ENCODE results near the gene DEFB124.
"Not testable (repeated sequence)": the region's sequence is repeated elsewhere in the genome, so short reads cannot be mapped to it uniquely, and the experiment has no call there.

The DEFB124 gene, protein sequence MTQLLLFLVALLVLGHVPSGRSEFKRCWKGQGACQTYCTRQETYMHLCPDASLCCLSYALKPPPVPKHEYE

DNA sequence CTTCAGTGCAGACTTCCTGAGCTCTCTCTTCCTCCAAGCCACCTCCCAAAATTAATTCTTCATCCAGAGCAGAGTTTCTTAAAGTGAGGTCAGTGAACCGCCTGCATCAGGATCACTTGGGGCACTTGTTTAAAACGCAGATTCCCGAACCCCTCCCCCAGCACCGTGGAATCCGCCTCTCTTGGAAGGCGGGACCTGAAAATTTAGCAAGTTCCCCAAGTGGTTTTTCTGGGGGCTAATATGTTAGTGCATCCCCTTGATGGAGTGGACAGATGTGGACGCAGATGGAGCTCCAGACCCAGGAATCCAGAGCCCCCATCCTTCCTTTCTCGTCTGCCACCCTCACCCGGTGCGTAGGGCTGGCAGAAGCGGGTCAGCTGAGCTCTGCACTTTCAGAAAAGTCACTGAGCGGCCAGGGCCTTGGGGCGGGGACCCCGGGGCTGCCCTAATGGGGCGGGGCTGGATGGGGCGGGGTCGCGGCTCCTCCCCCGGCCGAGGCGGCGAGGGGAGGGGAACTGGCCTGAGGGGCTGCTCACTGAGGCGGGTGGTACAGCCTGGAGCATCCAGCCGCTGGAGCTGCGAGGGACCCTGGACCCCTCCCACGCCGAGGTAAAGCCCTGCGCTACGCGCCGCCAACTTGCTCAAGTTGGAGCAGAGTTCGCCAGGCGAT is at the start of gene DEFB124, which contains the start of gene REM1:
Gene DEFB124 (minus strand): TSS at position 370 of the 670 bp plus-strand sequence. CDS start 2,114 bp downstream, outside the sequence.
Gene REM1 (plus strand): TSS at position 531 of the 670 bp plus-strand sequence. CDS start 1,158 bp downstream, outside the sequence.
- no peak for DNase-seq

DNA sequence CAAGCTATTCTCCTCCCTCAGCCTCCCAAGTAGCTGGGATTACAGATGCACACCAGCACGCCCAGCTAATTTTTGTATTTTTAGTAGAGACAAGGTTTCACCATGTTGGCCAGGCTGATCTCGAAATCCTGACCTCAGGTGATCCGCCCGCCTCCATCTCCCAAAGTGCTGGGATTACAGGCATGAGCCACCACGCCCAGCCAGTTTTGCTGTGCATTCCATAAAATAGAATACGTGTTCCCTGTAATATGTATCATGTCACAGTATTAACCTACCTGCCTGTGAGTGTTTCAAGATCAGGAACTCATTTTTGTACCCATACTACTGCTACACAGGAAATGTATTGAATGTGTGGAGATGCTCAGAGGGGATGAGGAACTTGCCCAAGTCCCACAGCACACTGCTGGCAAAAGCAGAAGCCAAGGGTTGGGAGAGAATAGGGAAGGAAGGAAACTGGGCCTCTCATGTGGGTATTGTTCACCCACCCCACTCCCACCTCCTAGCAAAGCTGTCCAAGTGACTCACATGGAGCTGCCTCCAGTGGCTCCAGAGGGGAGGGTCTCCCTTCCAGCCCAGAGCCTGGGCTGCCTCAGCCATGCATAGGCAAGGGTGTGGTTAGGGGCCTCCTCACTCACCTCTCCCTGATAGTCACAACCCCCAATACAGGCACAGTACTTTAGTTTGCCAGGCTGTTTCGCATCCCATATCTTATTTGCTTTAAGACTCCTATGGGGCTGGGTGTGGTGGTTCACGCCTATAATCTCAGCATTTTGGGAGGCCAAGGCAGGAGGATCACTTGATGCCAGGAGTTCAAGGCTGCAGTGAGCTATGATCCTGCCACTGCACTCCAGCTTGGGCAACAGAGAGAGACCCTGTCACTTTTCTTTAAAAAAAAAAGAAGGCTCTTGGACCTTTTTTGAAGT is 48.7 kb upstream of the DEFB124 start:
- DNase-seq: no peak

- no peak for DNase-seq
These were observed 47.8 kb upstream of the DEFB124 start for GRCh38 chr20:31522731-31523130.

DNA sequence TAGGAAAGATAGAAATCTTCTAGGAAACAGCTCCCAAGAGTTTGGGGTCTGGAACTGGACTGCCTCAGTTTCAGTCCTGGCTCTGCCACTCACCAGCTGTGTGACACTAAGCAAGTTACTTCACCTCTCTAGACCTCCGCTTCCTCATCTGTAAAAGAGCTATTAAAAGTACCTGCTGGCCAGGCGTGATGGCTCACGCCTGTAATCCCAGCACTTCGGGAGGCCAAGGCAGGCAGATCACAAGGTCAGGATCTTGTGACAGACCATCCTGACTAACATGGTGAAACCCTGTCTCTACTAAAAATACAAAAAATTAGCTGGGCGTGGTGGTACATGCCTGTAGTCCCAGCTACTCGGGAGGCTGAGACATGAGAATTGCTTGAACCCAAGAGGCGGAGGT is 46.3 kb upstream of the DEFB124 start:
- DNase-seq: not testable (repeated sequence)

GRCh38 chr20:31517373-31517772 is 42.4 kb upstream of the DEFB124 start:
- no peak for DNase-seq

DNA sequence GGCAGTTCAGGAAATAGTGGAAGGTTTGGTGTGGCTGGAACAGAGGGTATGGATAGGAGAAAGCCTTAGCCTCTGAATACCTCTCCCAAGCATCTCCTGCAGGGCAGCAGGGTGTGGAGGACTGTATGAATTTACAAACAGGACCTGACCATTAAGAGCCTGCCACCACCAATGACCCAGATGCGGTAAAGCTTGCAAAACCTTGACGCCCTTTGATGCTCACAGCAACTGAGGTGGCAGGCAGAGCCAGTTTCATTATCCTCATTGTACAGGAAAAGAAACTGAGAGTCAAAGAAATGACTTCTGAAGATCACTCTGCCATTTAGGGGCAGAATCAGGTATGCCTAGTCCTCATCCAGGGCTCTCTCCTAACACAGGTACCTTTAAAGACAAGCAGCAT is 41.7 kb upstream of the DEFB124 start:
- peak; percentile 16 for DNase-seq

DNA sequence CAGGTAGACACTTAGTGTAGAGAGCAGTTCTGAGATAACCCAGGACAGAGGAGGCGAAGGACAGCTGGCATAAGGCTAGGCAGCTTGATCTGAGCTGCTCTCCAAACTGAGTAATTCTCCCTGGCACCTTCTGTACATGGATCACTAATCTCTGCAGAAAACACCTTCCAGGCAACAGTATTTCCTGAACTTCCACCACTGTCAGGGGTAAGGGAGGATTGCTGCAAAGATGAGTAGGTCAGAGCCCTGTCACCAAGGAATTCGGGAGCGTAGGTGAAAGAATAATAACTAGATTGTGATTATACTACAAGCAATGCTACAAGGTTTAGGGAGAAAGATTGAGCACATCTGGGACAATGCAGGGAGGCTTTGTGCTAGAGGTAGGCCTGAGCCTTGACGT is 41.2 kb upstream of the DEFB124 start:
- DNase-seq: no peak

- DNase-seq: peak; percentile 34
These were observed 40.8 kb upstream of the DEFB124 start for GRCh38 chr20:31515775-31516107.

- no peak for DNase-seq
These were observed 40.3 kb upstream of the DEFB124 start for GRCh38 chr20:31515072-31515774.

GRCh38 chr20:31514154-31515071 is 39.5 kb upstream of the DEFB124 start, which contains the start of gene HM13:
HM13 (plus strand) TSS chr20:31514442; CDS start chr20:31514552, 110 bp downstream.
- peak; percentile 90 for DNase-seq

DNA sequence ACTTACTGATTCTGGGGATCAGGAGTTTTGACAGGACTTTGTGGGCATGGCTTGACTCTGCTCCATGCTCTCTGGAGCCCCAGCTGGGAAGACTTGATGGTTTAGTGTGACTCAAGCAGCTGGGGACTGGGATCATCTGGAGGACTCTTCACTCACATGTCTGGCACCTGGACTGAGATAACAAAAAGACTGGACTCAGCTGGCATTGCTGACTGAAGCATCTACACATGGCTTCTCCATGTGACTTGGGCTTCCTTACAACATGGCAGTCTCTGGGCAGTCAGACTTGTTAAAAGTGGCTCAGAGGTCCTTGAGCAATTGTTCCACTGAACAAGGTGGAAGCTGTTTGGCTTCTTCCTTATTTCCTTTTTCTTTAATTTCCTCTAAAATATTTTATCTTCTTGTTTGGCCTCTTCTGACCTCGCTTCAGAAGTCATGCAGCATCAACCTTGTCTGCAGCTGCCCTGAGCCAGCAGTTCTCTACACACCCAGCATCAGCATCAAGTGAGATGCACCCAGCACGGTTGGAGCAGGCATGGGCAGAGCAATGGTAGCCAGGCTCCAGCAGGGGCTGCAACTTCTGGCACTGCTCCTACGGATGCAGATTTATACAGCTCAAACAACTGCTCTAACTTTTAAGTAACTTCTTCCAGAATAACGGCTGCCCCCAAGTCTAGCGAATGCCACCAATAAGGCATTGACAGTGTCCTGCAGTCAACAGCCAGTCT is 33.8 kb upstream of the DEFB124 start:
- no peak for DNase-seq

GRCh38 chr20:31505903-31506302 is 31.0 kb upstream of the DEFB124 start:
- DNase-seq: no peak

- DNase-seq: peak; percentile 86
These were observed 28.2 kb upstream of the DEFB124 start for GRCh38 chr20:31502884-31503673.

DNA sequence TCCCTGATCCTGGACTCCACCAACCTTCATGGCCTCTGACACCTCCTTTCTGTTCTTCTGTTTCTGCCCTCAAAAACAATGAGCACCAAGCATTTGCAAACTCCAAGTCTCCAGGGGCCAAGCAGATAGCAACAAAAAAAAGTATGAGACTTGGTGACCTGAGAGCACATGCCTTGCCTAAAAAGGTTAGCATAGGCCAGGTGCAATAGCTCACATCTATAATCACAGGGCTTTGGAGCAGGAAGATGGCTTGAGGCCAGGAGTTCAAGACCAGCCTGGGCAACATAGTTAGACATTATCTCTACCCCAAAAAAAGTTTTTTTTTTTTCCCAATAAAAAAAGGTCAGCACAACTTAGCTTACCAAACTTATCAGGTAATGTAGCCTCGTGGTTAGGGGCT is 25.6 kb upstream of the DEFB124 start:
- DNase-seq: no peak

DNA sequence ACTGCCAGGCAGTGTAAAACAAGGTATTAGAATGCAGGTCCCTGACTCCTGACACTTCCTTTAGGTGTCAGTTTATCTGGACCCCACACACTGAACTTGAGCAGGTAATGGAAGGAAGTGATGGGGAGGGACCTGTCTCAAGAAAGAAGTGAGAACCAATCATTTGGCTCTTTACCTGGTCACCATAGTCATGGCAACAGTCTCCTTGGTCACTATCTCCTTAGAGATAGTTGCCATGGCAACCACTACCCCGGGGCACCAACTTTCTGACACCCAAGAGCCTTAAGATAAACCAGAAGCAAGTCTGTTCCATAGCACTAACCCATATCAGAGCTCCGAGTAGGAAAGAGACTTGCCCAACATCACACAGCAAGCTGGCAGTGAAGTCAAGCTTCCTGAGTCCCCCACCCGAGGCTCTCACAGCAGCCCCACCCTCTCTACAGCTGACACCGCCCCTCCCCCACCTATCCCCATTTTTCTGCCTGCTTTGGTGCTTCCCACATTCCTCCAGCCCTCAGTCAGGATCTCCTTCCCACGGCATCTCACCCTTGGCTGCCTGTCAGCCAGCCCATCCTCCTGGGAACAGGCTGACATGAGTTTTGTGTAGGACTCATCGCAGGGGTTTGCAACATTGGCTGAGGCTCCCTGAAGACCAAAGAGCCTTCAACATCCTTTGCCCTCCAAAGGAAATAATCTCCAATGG is 23.1 kb upstream of the DEFB124 start:
- DNase-seq: no peak

GRCh38 chr20:31496761-31497295 is 21.9 kb upstream of the DEFB124 start:
- DNase-seq: no peak

DNA sequence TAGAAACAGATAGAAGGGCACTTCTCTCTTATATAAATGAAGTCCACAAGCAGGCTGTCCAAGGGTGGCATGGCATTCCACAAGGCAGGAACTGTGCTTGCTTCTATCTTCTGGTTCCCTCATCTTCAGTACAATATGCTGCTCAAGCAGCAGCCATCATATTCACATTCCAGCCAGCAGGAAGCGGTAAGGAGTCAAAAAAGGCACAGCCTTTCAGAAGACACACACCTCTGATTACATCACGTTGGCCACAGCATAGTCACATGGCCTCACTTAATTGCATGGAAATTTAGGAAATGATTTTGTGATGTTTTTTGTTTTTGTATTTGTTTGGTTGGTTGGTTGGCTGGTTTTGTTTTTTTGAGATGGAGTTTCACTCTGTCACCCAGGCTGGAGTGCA is 19.2 kb upstream of the DEFB124 start:
- DNase-seq: no peak

GRCh38 chr20:31490752-31491151 is 15.8 kb upstream of the DEFB124 start:
- no peak for DNase-seq

- DNase-seq: no peak
These were observed 14.2 kb upstream of the DEFB124 start for GRCh38 chr20:31489152-31489551.

Data from stimulated activated CD4-positive, alpha-beta T cell treated with anti-CD3 and anti-CD28 coated beads, Interleukin-15, amount 100 ng/mL, for 24 hours (primary cell).